Lower leg skin (tissue), 4 donors: ENCODE data around the gene PLPPR2. TPM values are rescaled to one million over a fixed set of nuclear protein-coding genes. Genes with fewer than 3 reads are reported as not detected.
"Not testable (repeated sequence)": the region's sequence is repeated elsewhere in the genome, so short reads cannot be mapped to it uniquely, and the experiment has no call there.

Source experiments
- DNase-seq, 2 donors: peaks; one replicate each; pipeline ENCODE4 v3.0.0-alpha.2; 2019; ENCODE audit warnings: low spot score in 2 of 2
- H3K4me3 ChIP-seq: fragments of 200-600 bp; sonication (generic); 2 replicates; pipeline ENCODE4 v1.5.1; 2017; ENCODE audit warnings: mild to moderate bottlenecking, low read depth; ENCODE audit not compliant: poor library complexity, severe bottlenecking
- CTCF ChIP-seq, 3 donors: fragments of 450-650 bp; IDR thresholded peaks; one replicate each; pipeline ENCODE4 v1.5.1; 2016; ENCODE audit warnings: antibody characterized with exemption in 3 of 3, mild to moderate bottlenecking in 3 of 3, moderate library complexity in 2 of 3
- POLR2A ChIP-seq, 2 donors: fragments of 450-650 bp; IDR thresholded peaks; one replicate each; pipeline ENCODE4 v1.6.1; 2016 to 2017; ENCODE audit warnings: antibody characterized with exemption in 2 of 2, mild to moderate bottlenecking in 1 of 2, moderate library complexity in 1 of 2
- WGBS, 2 donors: methylation state at CpG; one replicate each; pipeline ENCODE4 v1.1.5; 2018; 5-methylcytosine and 5-hydroxymethylcytosine counted together
- intact Hi-C: fragments of 100-400 bp; cut with DNase I; formaldehyde crosslinking; loops from one replicate; pipeline ENCODE4 v1.15.0; 2023; ENCODE audit warnings: low total_unique reads
- total RNA-seq, 4 donors: library from RNA; depleted of rRNA; stranded (reverse); fragments of >200 nt; gene quantifications; one replicate each; pipeline ENCODE4 v1.1.0, GENCODE V29; 2016

Gene PLPPR2
- total RNA-seq, 4 donors from 2014 or later, result 18.6 to 40.6 (median 29.8) TPM

- TF ChIP-seq CTCF (IDR thresholded peaks at IDR 0.05) (no peak), POLR2A (IDR thresholded peaks at IDR 0.05) (no peak)
- no peak for DNase-seq
- 83 to 88% methylated on average over 4 of the region's 4 CpGs for WGBS, 2 donors
- no peak overlapping the region for H3K4me3 ChIP-seq
- intact Hi-C loops, result no loop called here
These were observed 23.7 kb upstream of the PLPPR2 start for GRCh38 chr19:11331502-11331901.

GRCh38 chr19:11332822-11333221, 22.4 kb upstream of the PLPPR2 start:
- 95 to 96% methylated on average over 5 of the region's 5 CpGs for WGBS, 2 donors
- DNase-seq, result no peak
- intact Hi-C loops, result no loop called here
- no peak overlapping the region for H3K4me3 ChIP-seq
- TF ChIP-seq CTCF (IDR thresholded peaks at IDR 0.05) (no peak), POLR2A (IDR thresholded peaks at IDR 0.05) (no peak)

GRCh38 chr19:11333838-11334237, 21.4 kb upstream of the PLPPR2 start:
- intact Hi-C loops, H3K4me3 ChIP-seq, DNase-seq: not testable (repeated sequence)
- 78 to 83% methylated on average over 9 of the region's 9 CpGs for WGBS, 2 donors

GRCh38 chr19:11335449-11336146, 19.6 kb upstream of the PLPPR2 start:
- no peak for DNase-seq
- intact Hi-C loops, result no loop called here
- 95 to 97% methylated on average over 16 of the region's 17 CpGs for WGBS, 2 donors
- H3K4me3 ChIP-seq, result no peak overlapping the region
- TF ChIP-seq CTCF (IDR thresholded peaks at IDR 0.05), result no peak
- TF ChIP-seq POLR2A (IDR thresholded peaks at IDR 0.05), result no peak

- no peak overlapping the region for H3K4me3 ChIP-seq
- no peak for DNase-seq
- intact Hi-C loops, result no loop called here
- WGBS, 2 donors, result 86 to 89% methylated on average over 14 of the region's 14 CpGs
- TF ChIP-seq POLR2A (IDR thresholded peaks at IDR 0.05) (no peak), CTCF (IDR thresholded peaks at IDR 0.05) (no peak)
These were observed 18.2 kb upstream of the PLPPR2 start for GRCh38 chr19:11337080-11337479.

- 62% methylated on average over 7 of the region's 7 CpGs for WGBS, 2 donors
- DNase-seq, result no peak
- TF ChIP-seq CTCF (IDR thresholded peaks at IDR 0.05), result no peak
- no peak for TF ChIP-seq POLR2A (IDR thresholded peaks at IDR 0.05)
- no peak overlapping the region for H3K4me3 ChIP-seq
- intact Hi-C loops, result no loop called here
These were observed 17.1 kb upstream of the PLPPR2 start for GRCh38 chr19:11338121-11338520.
